HepG2 (cell line): ENCODE data around the gene MRPL38. TPM values are rescaled to one million over a fixed set of nuclear protein-coding genes. Genes with fewer than 3 reads are reported as not detected.

ENCODE experiments used
- CBFB ChIP-seq: sonication (generic); formaldehyde crosslinking; IDR thresholded peaks from 2 replicates; pipeline ENCODE4 v1.4.0; 2020; ENCODE audit warnings: missing genetic modification reagents
- CCDC6 ChIP-seq: sonication (generic); formaldehyde crosslinking; IDR thresholded peaks from 2 replicates; pipeline ENCODE4 v1.8.1; 2022; ENCODE audit warnings: mild to moderate bottlenecking, missing genetic modification reagents, moderate library complexity
- CHCHD3 ChIP-seq: sonication (generic); formaldehyde crosslinking; IDR thresholded peaks from 2 replicates; pipeline ENCODE4 v1.8.0; 2022; ENCODE audit warnings: mild to moderate bottlenecking, missing genetic modification reagents, moderate library complexity
- ELF3 ChIP-seq: IDR thresholded peaks from 2 replicates; pipeline ENCODE4 v1.6.1; 2016; ENCODE audit warnings: missing genetic modification reagents, missing compliant biosample characterization
- ETS1 ChIP-seq: sonication (generic); formaldehyde crosslinking; IDR thresholded peaks from 2 replicates; pipeline ENCODE4 v1.4.0; 2020; ENCODE audit warnings: missing genetic modification reagents
- FOXO1 ChIP-seq: sonication (generic); formaldehyde crosslinking; IDR thresholded peaks from 2 replicates; pipeline ENCODE4 v1.4.0; 2020; ENCODE audit warnings: missing genetic modification reagents
- GABPA ChIP-seq, 2 experiments: IDR thresholded peaks; 2 replicates each; pipeline ENCODE4 v1.6.1; 2011 to 2016; ENCODE audit warnings: low read depth in 2 of 2, low read length in 1 of 2, missing biosample characterization in 1 of 2, missing genetic modification characterization in 1 of 2
- HNF4A ChIP-seq: sonication (generic); formaldehyde crosslinking; IDR thresholded peaks from 2 replicates; pipeline ENCODE4 v1.4.0; 2020; ENCODE audit warnings: missing genetic modification reagents
- ISX ChIP-seq: sonication (generic); formaldehyde crosslinking; conservative IDR thresholded peaks from 2 replicates; pipeline ENCODE4 v1.5.0; 2020; ENCODE audit warnings: missing genetic modification reagents
- NAIF1 ChIP-seq: sonication (generic); formaldehyde crosslinking; IDR thresholded peaks from 2 replicates; pipeline ENCODE4 v1.5.0; 2020; ENCODE audit warnings: mild to moderate bottlenecking, missing genetic modification reagents, borderline replicate concordance
- NFYB ChIP-seq: sonication (generic); formaldehyde crosslinking; IDR thresholded peaks from 2 replicates; pipeline ENCODE4 v1.4.0; 2020; ENCODE audit warnings: missing genetic modification reagents
- RAD51 ChIP-seq: fragments of 450-650 bp; IDR thresholded peaks from 2 replicates; pipeline ENCODE4 v1.6.1; 2016; ENCODE audit warnings: borderline replicate concordance
- SMC3 ChIP-seq: IDR thresholded peaks from 2 replicates; pipeline ENCODE4 v1.6.1; 2011; ENCODE audit warnings: low read length, improper control_type of control experiment
- SRSF1 ChIP-seq: fragments of 200-400 bp; formaldehyde crosslinking; optimal IDR thresholded peaks from 2 replicates; pipeline ENCODE3; 2017; ENCODE audit warnings: mild to moderate bottlenecking, low read depth, low read length, moderate library complexity
- TP53 ChIP-seq: sonication (generic); formaldehyde crosslinking; conservative IDR thresholded peaks from 2 replicates; pipeline ENCODE4 v1.4.0; 2020; ENCODE audit warnings: missing genetic modification reagents
- ZBTB2 ChIP-seq: sonication (generic); formaldehyde crosslinking; IDR thresholded peaks from 2 replicates; pipeline ENCODE4 v1.8.0; 2022; ENCODE audit warnings: low read depth, missing genetic modification reagents
- ZFP62 ChIP-seq: sonication (generic); formaldehyde crosslinking; IDR thresholded peaks from 2 replicates; pipeline ENCODE4 v1.4.0; 2020; ENCODE audit warnings: missing genetic modification reagents
- ZNF234 ChIP-seq: sonication (generic); formaldehyde crosslinking; conservative IDR thresholded peaks from 2 replicates; pipeline ENCODE4 v1.5.1; 2020; ENCODE audit warnings: mild to moderate bottlenecking, missing genetic modification reagents
- ZNF33A ChIP-seq: sonication (generic); formaldehyde crosslinking; IDR thresholded peaks from 2 replicates; pipeline ENCODE4 v1.5.1; 2020; ENCODE audit warnings: missing genetic modification reagents, mild to moderate bottlenecking, moderate library complexity, borderline replicate concordance
- ZNF589 ChIP-seq: sonication (generic); formaldehyde crosslinking; conservative IDR thresholded peaks from 2 replicates; pipeline ENCODE4 v1.8.0; 2022; ENCODE audit warnings: mild to moderate bottlenecking, moderate library complexity, missing genetic modification reagents
- ZNF704 ChIP-seq: sonication (generic); formaldehyde crosslinking; IDR thresholded peaks from 2 replicates; pipeline ENCODE4 v1.8.1; 2023; ENCODE audit warnings: mild to moderate bottlenecking, inconsistent platforms, moderate library complexity, missing genetic modification reagents, borderline replicate concordance
- ZNF713 ChIP-seq: sonication (generic); formaldehyde crosslinking; IDR thresholded peaks from 2 replicates; pipeline ENCODE4 v1.4.0; 2020; ENCODE audit warnings: mild to moderate bottlenecking, missing genetic modification reagents
- polyA plus RNA-seq, 8 experiments: library from polyadenylated mRNA; depleted of rRNA in 3 of 8; stranded (reverse) in 7 of 8; unstranded in 1 of 8; fragments of >200 nt; fragmentation: Illumina TruSeq in 4 of 8; extraction: Trizol in 4 of 8; gene quantifications; 2 replicates each; pipeline versions ENCODE4 v1.2.1 to v1.2.3, GENCODE V29; 2011 to 2016; ENCODE audit warnings: low read depth in 4 of 8, missing spikeins in 1 of 8, mixed read lengths in 1 of 8; ENCODE audit not compliant: insufficient read depth in 1 of 8
- total RNA-seq, 5 experiments: library from RNA; depleted of rRNA; stranded (reverse); fragments of >200 nt; fragmentation: Illumina TruSeq; extraction: Trizol; gene quantifications; 2 replicates each; pipeline ENCODE4 v1.2.3, GENCODE V29; 2016; ENCODE audit warnings: low read depth in 1 of 5
- TF ChIP-seq, protein P1 (sequence below): IDR thresholded peaks from 2 replicates; pipeline ENCODE4 v1.6.1; 2016; ENCODE audit warnings: low read depth

The MRPL38 gene
- total and polyA plus RNA-seq, 2 of the 13 experiments (the other 11 are each of a cell fraction or from before 2014, with no cell fraction given): 83.7 to 125 TPM

DNA sequence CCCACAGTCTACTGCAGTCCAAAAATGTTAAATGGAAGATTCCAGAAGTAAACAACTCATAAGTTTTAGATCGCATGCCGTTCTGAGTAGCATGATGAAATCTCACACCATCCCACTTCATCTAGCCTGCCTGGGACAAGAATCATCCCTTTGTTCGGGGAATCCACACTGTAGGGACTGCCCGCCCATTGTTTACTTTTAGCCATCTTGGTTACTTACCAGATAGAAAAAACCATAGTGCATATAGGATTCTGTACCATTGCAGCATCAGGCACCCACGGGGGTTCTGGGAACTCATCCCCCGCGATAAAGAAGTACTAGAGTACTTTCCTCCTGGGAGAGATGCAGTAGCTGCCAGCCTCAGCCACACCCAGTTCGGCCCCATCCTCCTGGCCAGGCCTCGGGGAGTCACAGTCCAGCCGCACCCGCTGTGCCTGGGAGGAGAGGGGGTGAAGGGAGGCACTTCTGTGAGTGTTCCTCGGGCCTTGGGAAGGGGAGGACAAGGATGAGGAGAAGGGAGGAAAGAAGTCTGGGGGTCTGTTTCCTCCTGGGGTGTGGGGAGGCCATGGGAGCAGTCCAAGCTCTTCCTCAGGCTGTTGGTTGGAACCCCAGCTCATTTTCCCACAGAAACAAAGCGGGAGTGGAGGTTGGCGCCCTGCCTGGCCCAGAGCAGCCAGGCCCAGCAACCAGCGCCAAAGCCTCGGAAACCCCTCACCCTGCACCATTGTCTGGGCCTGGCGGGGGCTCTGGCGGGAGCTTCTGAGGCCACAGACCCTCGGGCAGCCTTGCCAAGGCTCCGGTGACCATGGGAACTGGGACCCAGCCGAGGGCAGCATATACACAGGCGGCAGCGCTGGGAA is 35.2 kb downstream of the MRPL38 start (continued):
- TF ChIP-seq SMC3: peak; percentile 3; the same call in 1 of the 2 replicates
- no peak for TF ChIP-seq ETS1 (CRISPR knock-in tag)
- TF ChIP-seq FOXO1 (CRISPR knock-in tag): peak; percentile 89; the same call in 1 of the 2 replicates
- TF ChIP-seq TP53 (CRISPR knock-in tag): 0 out of 2 replicates have a peak, but pooled peaks have one; percentile 45
- TF ChIP-seq CBFB (CRISPR knock-in tag): peak; percentile 67; the same call in 1 of the 2 replicates
- no peak; the same call in 1 of the 2 replicates for TF ChIP-seq ZNF589 (CRISPR knock-in tag)
- no peak for TF ChIP-seq RAD51
- TF ChIP-seq ZBTB2 (CRISPR knock-in tag): no peak; the same call in 1 of the 2 replicates
- TF ChIP-seq ZNF33A (CRISPR knock-in tag): no peak
- peak; percentile 43 for TF ChIP-seq ELF3 (CRISPR knock-in tag)
- TF ChIP-seq SRSF1: peak; percentile 19
- no peak for TF ChIP-seq ZNF713
- no peak for TF ChIP-seq ZFP62 (CRISPR knock-in tag)
- TF ChIP-seq CHCHD3: no peak
- TF ChIP-seq ZNF704 (CRISPR knock-in tag): 0 out of 2 replicates have a peak, but pooled peaks have one; percentile 64
- TF ChIP-seq NFYB (CRISPR knock-in tag): peak; percentile 8; the same call in 1 of the 2 replicates
- TF ChIP-seq ZNF234 (CRISPR knock-in tag): no peak
- TF ChIP-seq ISX (CRISPR knock-in tag): no peak
- TF ChIP-seq, protein P1, sequence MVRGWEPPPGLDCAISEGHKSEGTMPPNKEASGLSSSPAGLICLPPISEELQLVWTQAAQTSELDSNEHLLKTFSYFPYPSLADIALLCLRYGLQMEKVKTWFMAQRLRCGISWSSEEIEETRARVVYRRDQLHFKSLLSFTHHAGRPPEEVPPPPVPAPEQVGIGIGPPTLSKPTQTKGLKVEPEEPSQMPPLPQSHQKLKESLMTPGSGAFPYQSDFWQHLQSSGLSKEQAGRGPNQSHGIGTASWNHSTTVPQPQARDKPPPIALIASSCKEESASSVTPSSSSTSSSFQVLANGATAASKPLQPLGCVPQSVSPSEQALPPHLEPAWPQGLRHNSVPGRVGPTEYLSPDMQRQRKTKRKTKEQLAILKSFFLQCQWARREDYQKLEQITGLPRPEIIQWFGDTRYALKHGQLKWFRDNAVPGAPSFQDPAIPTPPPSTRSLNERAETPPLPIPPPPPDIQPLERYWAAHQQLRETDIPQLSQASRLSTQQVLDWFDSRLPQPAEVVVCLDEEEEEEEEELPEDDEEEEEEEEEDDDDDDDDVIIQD (CRISPR knock-in tag): 0 out of 2 replicates have a peak, but pooled peaks have one; percentile 27
- no peak for TF ChIP-seq GABPA (IDR thresholded peaks at IDR 0.05; ENCODE audit: low read depth, low read length)
- TF ChIP-seq GABPA (CRISPR knock-in tag; IDR thresholded peaks at IDR 0.05; ENCODE audit: low read depth): no peak
- TF ChIP-seq CCDC6 (CRISPR knock-in tag): peak; percentile 94
- TF ChIP-seq HNF4A (CRISPR knock-in tag): peak; percentile 50; the same call in 1 of the 2 replicates
- no peak for TF ChIP-seq NAIF1 (CRISPR knock-in tag)
